GM12801 (cell line): Measurements from ENCODE around the gene ACTL6B.

Experiments used
- CTCF ChIP-seq: IDR thresholded peaks from one replicate; pipeline ENCODE4 v1.5.1; 2011; ENCODE audit warnings: control low read depth; ENCODE audit not compliant: insufficient read length; ENCODE audit errors: extremely low read depth

Gene ACTL6B

DNA sequence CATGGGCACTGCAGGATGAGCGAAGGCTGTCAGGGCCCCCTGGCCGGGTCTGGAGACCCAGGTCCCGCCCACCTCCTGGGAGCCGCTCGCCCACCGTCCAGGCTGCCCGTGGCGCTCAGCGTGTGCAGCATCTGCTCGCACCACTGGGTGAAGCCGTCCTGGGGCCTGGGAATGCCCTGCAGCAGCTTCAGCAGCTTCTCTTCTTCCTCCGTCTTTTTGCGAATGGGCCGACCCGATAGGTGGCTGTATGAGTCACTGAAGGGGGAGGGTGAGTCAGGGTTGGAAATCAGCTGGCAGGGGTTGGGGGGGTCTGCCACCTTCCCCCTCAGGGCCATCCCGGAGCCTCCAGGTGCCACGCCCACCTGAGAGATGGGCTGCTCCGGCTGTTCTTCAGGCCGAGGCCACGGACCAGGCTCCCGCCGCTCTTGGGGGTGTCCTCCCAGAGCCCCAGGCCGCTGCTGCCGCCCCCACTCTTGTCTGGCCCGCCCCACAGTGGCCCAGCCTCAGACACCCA, 26.0 kb upstream of the ACTL6B start:
- TF ChIP-seq CTCF = no peak

GRCh38 chr7:100681491-100682227, 25.4 kb upstream of the ACTL6B start:
- TF ChIP-seq CTCF = no peak

DNA sequence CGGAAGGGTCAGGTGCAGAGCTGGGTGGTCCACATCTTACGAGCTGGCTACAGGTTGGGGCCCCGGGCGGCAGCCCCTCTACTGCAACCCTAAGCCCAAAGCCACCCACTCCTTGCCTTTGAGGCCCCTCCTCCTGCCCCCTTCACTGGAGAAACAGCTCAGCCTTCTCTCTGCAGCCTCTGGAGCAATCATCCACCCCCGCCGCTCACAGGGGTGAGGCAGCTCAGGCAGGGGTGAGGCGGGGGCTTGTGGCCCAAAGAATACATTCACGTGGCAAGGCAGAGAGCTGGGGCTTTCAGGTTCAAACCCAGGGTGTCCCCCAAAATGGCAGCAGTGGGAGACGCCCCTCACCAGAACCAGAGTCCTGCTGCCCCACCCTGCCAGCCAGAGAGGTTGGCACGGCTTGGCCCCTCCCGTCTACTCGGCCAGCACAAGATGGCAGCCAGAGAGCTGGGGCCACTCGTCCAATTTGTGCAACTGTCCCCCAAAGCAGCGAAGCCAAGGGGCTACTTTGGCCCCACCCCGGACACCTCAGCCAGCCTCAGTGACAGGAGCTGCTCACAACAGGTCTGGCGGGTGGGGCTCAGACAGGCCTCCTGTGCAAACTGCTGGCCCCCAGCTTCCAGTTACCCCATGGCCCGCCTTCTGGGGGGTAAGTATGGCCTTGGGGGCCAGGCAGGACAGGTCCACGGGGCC, 24.5 kb upstream of the ACTL6B start:
- TF ChIP-seq CTCF = no peak

GRCh38 chr7:100679927-100680575, 23.8 kb upstream of the ACTL6B start:
- TF ChIP-seq CTCF = no peak

- TF ChIP-seq CTCF = no peak
Measured at GRCh38 chr7:100679129-100679926, 23.1 kb upstream of the ACTL6B start.

- TF ChIP-seq CTCF = no peak
Measured at GRCh38 chr7:100678291-100678984, 22.2 kb upstream of the ACTL6B start.
